Measurements from ENCODE around the gene AIFM3.

The AIFM3 gene

GRCh38 chr22:20976291-20976877, 9.3 kb downstream of the AIFM3 start:
- Histone ChIP-seq H3K27ac (no peak overlapping the region), H3K27me3 (no peaks in the 10 kb centered on the region), H3K9me3 (replicated peaks in 1 of 11) (peaks cover 8 to 10% (median 9%) of the 10 kb centered on the region in 11 experiments; a peak in 20 of 22 replicates), H3K36me3 (no peaks in the 10 kb centered on the region), H3K9ac (peak overlapping the region in 1 of 11 experiments; percentile 30; a peak in 1 of 22 replicates), H3K4me1 (peaks cover 8 to 34% (median 18%) of the 10 kb centered on the region in 10 experiments), H3K4me3 (no peak overlapping the region), H4K20me1 (no peaks in the 10 kb centered on the region), H3K4me2 (no peak overlapping the region)
- no peak for TF ChIP-seq Cebpa-rat (IDR thresholded peaks at IDR 0.05)

- no peak overlapping the region for H3K9ac ChIP-seq
- H3K36me3 ChIP-seq, result no peaks in the 10 kb centered on the region
- no peak overlapping the region for H3K27ac ChIP-seq
- no peak overlapping the region for H3K4me3 ChIP-seq
- no peaks in the 10 kb centered on the region for H3K27me3 ChIP-seq
- peaks cover 12 to 30% (median 17%) of the 10 kb centered on the region in 10 experiments for H3K4me1 ChIP-seq
- peaks cover 8 to 10% (median 9%) of the 10 kb centered on the region in 11 experiments; a peak in 20 of 22 replicates for H3K9me3 ChIP-seq (replicated peaks in 1 of 11)
- no peak for TF ChIP-seq Cebpa-rat (IDR thresholded peaks at IDR 0.05)
- H4K20me1 ChIP-seq, result no peaks in the 10 kb centered on the region
- no peak overlapping the region for H3K4me2 ChIP-seq
These were observed 10.0 kb downstream of the AIFM3 start for GRCh38 chr22:20977019-20977418.

GRCh38 chr22:20977516-20978170, 10.6 kb downstream of the AIFM3 start:
- no peak overlapping the region for H3K9ac ChIP-seq
- no peak overlapping the region for H3K4me2 ChIP-seq
- no peak overlapping the region for H3K27ac ChIP-seq
- no peaks in the 10 kb centered on the region for H3K27me3 ChIP-seq
- H3K4me3 ChIP-seq, result no peak overlapping the region
- peaks cover 8 to 10% (median 9%) of the 10 kb centered on the region in 11 experiments; a peak in 20 of 22 replicates for H3K9me3 ChIP-seq (replicated peaks in 1 of 11)
- TF ChIP-seq Cebpa-rat (IDR thresholded peaks at IDR 0.05), result no peak
- H3K4me1 ChIP-seq, result peaks cover 12 to 24% (median 13%) of the 10 kb centered on the region in 10 experiments
- no peaks in the 10 kb centered on the region for H3K36me3 ChIP-seq
- H4K20me1 ChIP-seq, result no peaks in the 10 kb centered on the region

GRCh38 chr22:20978419-20978818, 11.4 kb downstream of the AIFM3 start:
- peaks cover 0 to 1% (median 0%) of the 10 kb centered on the region in 11 experiments; a peak in 4 of 22 replicates for H3K36me3 ChIP-seq
- no peak overlapping the region for H3K9ac ChIP-seq
- H4K20me1 ChIP-seq, result no peaks in the 10 kb centered on the region
- H3K27me3 ChIP-seq, result no peaks in the 10 kb centered on the region
- H3K27ac ChIP-seq, result no peak overlapping the region
- peaks cover 19 to 24% (median 20%) of the 10 kb centered on the region in 10 experiments for H3K4me1 ChIP-seq
- no peak for TF ChIP-seq Cebpa-rat (IDR thresholded peaks at IDR 0.05)
- no peak overlapping the region for H3K4me3 ChIP-seq
- peaks cover 8 to 10% (median 9%) of the 10 kb centered on the region in 11 experiments; a peak in 20 of 22 replicates for H3K9me3 ChIP-seq (replicated peaks in 1 of 11)
- H3K4me2 ChIP-seq, result no peak overlapping the region

GRCh38 chr22:20979243-20979809, 12.3 kb downstream of the AIFM3 start:
- Histone ChIP-seq H3K4me1 (peaks cover 24 to 27% (median 26%) of the 10 kb centered on the region in 10 experiments), H3K9me3 (replicated peaks in 1 of 11) (peaks cover 8 to 10% (median 9%) of the 10 kb centered on the region in 11 experiments; a peak in 20 of 22 replicates), H3K36me3 (peaks cover 0 to 10% (median 8%) of the 10 kb centered on the region in 11 experiments; a peak in 9 of 22 replicates), H3K27ac (no peak overlapping the region), H3K27me3 (no peaks in the 10 kb centered on the region), H4K20me1 (no peaks in the 10 kb centered on the region), H3K9ac (no peak overlapping the region), H3K4me2 (no peak overlapping the region), H3K4me3 (no peak overlapping the region)
- TF ChIP-seq Cebpa-rat (IDR thresholded peaks at IDR 0.05), result no peak

- H3K36me3 ChIP-seq, result peaks cover 0 to 16% (median 12%) of the 10 kb centered on the region in 11 experiments; a peak in 10 of 22 replicates
- no peak overlapping the region for H3K9ac ChIP-seq
- H3K9me3 ChIP-seq (replicated peaks in 1 of 11), result peaks cover 8 to 10% (median 9%) of the 10 kb centered on the region in 11 experiments; a peak in 20 of 22 replicates
- H3K4me1 ChIP-seq, result peaks cover 24 to 27% (median 26%) of the 10 kb centered on the region in 10 experiments
- H3K4me3 ChIP-seq, result no peak overlapping the region
- TF ChIP-seq Cebpa-rat (IDR thresholded peaks at IDR 0.05), result no peak
- no peaks in the 10 kb centered on the region for H3K27me3 ChIP-seq
- no peak overlapping the region for H3K4me2 ChIP-seq
- H4K20me1 ChIP-seq, result no peaks in the 10 kb centered on the region; a peak in 1 of 22 replicates
- no peak overlapping the region for H3K27ac ChIP-seq
These were observed 12.9 kb downstream of the AIFM3 start for GRCh38 chr22:20979940-20980453.

GRCh38 chr22:20980523-20980922, 13.5 kb downstream of the AIFM3 start:
- Histone ChIP-seq H3K4me2 (peak overlapping the region in 7 of 11 experiments; percentile 88 to 97 (median 94); a peak in 10 of 22 replicates), H3K27me3 (no peaks in the 10 kb centered on the region), H3K36me3 (peaks cover 3 to 21% (median 16%) of the 10 kb centered on the region in 11 experiments; a peak in 21 of 22 replicates), H3K27ac (peak overlapping the region in 1 of 11 experiments; percentile 98; a peak in 1 of 22 replicates), H3K9me3 (replicated peaks in 1 of 11) (peaks cover 8 to 10% (median 9%) of the 10 kb centered on the region in 11 experiments; a peak in 20 of 22 replicates), H4K20me1 (peaks cover 0 to 4% (median 0%) of the 10 kb centered on the region in 11 experiments; a peak in 3 of 22 replicates), H3K4me3 (no peak overlapping the region), H3K4me1 (peaks cover 24 to 27% (median 26%) of the 10 kb centered on the region in 10 experiments), H3K9ac (peak overlapping the region in 4 of 11 experiments; percentile 86 to 94 (median 92); a peak in 4 of 22 replicates)
- no peak for TF ChIP-seq Cebpa-rat (IDR thresholded peaks at IDR 0.05)

DNA sequence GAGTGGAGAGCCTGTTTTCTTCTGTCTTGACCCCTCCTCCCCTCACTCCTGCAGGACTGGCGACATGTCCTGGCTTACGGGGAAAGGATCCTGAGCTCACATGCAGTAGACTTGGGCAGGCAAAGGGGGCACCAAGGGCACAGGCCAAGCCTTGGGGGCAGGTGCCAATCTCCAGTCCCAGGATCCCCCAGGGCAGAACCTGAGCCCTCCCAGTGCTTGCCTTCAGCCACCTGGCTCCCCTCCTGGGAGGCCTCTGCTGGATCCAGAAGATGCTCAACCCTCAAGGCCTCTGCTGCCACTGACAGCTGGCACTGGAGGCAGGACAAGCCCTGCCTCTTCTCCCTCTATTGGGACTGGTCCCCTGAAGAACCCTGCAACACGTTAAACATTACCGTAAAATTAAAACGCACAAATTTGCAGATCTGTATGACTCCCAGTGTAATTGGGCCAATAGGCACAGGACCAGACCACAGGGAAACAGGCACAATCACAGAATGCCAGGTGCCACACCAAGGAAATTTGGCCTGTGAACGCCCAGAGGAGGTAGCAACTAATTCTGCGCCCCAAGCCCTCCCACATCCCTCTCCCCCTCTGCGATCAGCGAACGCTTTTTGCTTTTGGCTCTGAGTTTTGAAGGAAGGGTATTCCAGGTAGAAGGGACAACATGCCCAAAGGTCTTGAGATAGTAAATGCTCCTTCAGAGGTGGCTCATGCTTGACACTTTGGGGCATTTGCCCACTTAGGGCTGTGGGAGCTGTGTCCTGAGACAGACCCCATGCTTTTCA, 14.1 kb downstream of the AIFM3 start:
- H3K9me3 ChIP-seq (replicated peaks in 1 of 11), result peaks cover 8 to 10% (median 9%) of the 10 kb centered on the region in 11 experiments; a peak in 20 of 22 replicates

More for the DNA sequence above, 14.1 kb downstream of the AIFM3 start:
- H4K20me1 ChIP-seq, result peaks cover 0 to 9% (median 0%) of the 10 kb centered on the region in 11 experiments; a peak in 5 of 22 replicates
- peak overlapping the region; percentile 83 to 94 (median 91) for H3K9ac ChIP-seq
- peaks cover 9 to 27% (median 22%) of the 10 kb centered on the region in 11 experiments for H3K36me3 ChIP-seq
- peak overlapping the region; percentile 58 to 98 (median 90) for H3K27ac ChIP-seq
- peak overlapping the region; percentile 88 to 97 (median 94) for H3K4me2 ChIP-seq
- H3K27me3 ChIP-seq, result no peaks in the 10 kb centered on the region
- peak overlapping the region; percentile 72 to 92 (median 82) for H3K4me3 ChIP-seq
- TF ChIP-seq Cebpa-rat (IDR thresholded peaks at IDR 0.05), result no peak
- H3K4me1 ChIP-seq, result peaks cover 24 to 27% (median 26%) of the 10 kb centered on the region in 10 experiments

All from BLaER1 treated with 17β-estradiol and CSF1 and Interleukin-3, amounts not matched to agents 10 nM and 100 nM (cell line).